D341Med (cell line): ENCODE data around the gene FANCC.

Experiments
- DNase-seq: peaks from one replicate; pipeline ENCODE4 v3.0.0; 2012; ENCODE audit warnings: low spot score

FANCC gene

GRCh38 chr9:95067897-95068296, 249.6 kb downstream of the FANCC start:
- DNase-seq = no peak

- DNase-seq = no peak
Observed at GRCh38 chr9:95067057-95067456, 250.5 kb downstream of the FANCC start.

- no peak for DNase-seq
Observed at GRCh38 chr9:95065224-95065623, 252.3 kb downstream of the FANCC start.

DNA sequence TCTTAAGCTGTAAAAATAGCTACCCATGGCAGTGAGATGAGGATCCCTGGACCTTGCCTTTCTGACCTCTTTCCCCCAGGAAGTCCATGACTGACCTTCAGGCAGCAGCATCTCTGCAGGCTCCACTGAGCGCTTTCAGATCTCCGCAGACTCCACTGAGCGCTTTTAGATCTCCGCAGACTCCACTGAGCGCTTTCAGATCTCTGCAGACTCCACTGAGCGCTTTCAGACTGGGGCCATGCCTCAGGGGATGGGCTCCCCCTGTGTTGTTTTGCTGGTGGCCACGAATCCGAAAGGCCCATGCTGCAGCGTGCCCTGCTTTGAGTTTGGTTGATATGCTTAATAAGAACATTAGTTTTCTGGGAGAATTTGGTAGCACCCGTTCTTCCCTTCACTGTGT, 254.2 kb downstream of the FANCC start:
- DNase-seq = no peak

- no peak for DNase-seq
Observed at GRCh38 chr9:95062596-95063065, 254.9 kb downstream of the FANCC start.

DNA sequence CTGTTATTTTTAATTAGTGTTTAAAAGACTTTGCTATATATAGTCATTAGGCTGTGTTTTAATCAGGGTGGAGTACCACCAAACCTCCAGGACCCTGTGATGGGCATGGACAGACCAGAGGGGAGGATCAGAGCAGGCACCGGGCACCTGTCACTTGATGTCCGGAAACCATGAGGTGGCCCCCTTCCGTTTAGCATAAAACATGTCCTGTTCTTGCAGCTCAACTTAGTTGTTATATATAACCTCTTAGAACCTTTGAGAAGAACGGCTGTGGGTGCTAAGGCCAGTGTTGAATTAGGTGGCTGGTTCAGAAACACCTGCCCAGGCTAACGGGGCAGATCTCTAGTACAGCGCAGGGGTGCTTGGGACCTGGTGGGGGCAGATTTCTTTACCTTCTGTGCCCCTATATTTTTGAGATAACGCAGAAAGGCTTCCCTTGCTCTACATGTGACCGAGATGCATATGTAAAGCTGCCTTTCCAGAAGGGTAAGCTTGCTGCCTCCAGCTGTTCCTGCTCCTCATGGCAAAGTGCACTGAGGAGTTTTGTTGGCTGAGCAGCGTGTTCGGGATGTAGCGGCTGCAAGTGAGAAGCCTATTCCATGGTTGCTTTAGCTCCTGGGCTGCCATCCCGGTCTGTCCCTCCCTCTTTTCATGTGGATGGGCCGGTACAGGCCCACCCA, 255.5 kb downstream of the FANCC start:
- no peak for DNase-seq

DNA sequence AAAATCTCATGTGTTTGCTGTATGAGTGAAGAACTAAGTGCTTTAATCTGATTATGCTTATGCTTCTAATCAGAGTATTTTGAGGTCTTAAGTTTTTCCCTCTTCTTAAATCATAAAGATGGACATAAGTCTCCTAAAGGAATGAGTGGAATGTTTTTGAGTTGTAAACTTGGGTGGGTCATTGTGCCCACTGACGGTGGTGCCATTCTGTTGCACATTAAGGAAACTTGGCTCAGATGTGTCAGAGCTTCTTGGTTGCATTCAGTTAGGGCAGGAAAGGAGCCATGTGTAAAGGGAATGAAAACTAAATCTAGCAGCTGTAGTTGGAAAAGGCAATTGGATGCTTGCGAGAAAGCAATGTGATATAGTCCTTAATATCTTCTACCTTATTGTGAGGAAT, 256.6 kb downstream of the FANCC start:
- DNase-seq = no peak

GRCh38 chr9:95060234-95060633, 257.3 kb downstream of the FANCC start:
- no peak for DNase-seq

GRCh38 chr9:95058795-95059386, 258.6 kb downstream of the FANCC start:
- no peak for DNase-seq

GRCh38 chr9:95058121-95058785, 259.3 kb downstream of the FANCC start:
- DNase-seq = no peak

DNA sequence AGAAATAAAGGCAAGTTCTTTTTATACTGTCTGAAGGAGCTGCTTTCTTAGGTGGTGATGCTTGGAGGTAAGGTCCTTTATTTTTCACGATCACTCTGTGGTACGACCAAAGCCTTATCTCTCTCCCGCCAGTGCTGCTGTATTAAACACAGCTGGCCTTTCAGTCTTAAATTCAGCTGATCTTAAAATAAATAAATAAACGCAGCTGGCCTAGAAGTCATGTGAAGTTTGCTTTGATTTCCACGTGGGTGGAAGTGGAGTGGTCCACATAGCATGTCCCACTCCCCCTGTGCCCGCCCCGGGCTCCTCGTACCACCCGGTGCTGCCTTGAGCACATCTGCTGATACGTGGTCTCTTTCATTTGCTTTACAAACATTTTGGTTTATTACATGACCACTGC, 260.4 kb downstream of the FANCC start:
- no peak for DNase-seq

- no peak for DNase-seq
Observed at GRCh38 chr9:95055851-95056551, 261.5 kb downstream of the FANCC start.

DNA sequence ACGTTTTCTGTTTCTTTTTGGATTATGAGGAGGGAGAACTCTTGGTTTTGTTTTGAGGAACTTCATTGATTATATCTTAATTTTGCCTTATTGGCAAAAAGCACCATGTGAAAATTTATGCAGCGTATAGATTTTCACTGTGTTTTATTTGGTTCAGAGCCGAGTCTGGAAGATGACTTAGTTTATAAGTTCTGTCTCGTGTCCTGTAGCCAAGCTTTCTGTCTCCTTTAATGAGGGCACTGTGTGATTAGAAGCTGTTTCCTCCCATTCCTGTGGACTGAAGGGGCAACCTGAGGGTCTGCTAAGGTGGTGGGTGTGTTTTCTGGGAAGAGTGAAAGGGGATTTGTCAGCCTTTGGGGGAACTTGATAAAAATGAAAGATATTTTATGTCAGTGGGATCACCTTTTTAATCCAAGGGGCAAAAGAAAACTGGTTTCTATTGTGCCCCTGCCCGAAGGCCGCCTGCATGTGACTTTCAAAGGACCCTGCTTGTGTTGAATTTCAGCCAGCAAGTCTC, 262.1 kb downstream of the FANCC start:
- DNase-seq = no peak

DNA sequence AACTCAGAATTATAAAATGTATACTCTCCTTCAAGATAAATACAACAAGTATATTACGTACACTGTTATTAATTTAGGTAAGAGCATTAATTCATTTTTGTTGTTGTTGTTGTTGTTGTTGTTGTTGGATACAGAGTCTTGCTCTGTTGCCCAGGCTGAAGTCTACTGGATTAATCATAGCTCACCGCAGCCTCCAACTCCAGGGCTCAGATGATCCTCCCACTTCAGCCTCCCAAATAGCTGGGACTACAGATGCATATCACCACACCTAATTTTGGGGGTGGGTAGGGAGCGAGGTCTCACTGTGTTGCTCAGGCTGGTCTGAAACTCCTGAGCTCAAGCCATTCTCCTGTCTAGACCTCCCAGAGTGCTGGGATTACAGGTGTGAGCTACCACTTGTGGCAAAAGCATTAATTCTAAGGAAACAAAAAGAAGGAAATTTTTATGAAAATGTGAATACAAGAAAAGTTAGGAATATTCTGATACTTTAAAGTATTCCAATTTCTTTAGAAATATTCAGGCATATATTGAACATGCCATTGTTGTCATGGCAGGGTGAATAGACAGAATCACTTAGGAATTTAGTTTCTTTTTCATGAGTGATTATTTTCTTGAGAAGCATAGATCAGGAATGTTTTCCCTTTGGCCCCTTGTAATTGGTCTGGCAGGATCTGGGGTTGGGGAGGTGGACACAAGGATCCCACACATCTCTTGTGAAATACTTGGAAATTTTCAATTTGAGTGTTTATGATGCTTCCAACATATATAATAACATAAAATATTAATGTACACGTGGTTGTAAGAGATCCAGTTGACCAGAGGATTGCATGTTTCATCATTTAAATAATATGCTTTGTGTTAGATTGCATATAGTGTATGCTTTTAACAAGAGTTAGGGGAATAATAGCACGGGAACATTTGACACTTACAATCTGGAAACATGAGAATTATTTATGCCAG, 263.6 kb downstream of the FANCC start:
- no peak for DNase-seq

DNA sequence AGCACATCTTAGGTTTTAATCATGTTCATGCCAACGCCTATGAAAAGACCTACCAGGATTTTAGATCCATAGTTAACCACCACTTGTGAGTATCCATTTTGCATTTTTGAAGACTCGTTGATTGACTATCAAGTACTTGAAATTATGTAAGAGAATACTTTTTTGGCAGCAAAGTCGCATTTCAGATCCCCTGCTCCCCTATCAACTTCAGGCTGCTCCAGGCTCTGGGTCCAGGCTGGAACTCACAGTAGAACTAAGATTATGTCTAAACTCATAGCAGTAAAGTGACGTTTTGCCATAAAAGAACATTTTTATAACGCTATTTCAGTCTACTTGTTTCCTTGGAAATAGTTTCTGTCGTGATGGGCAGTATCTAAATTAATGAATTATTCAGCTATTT, 267.7 kb downstream of the FANCC start:
- no peak for DNase-seq
